Colonic mucosa (tissue), 4 donors: ENCODE data around the gene STIMATE. TPM values are rescaled to one million over a fixed set of nuclear protein-coding genes. Genes with fewer than 3 reads are reported as not detected.

Experiments used
- DNase-seq: peaks from one replicate; pipeline ENCODE4 v3.0.0-alpha.2; 2020
- H3K27ac ChIP-seq: fragments of 200-600 bp; one replicate; pipeline ENCODE4 v1.8.0; 2021
- H3K27me3 ChIP-seq: fragments of 200-600 bp; one replicate; pipeline ENCODE4 v1.8.0; 2021
- H3K36me3 ChIP-seq: fragments of 200-600 bp; one replicate; pipeline ENCODE4 v1.8.0; 2021
- H3K4me1 ChIP-seq: fragments of 200-600 bp; one replicate; pipeline ENCODE4 v1.8.0; 2021; ENCODE audit warnings: mild to moderate bottlenecking
- H3K4me3 ChIP-seq: fragments of 200-600 bp; one replicate; pipeline ENCODE4 v1.8.0; 2021
- H3K9ac ChIP-seq, 2 donors: one replicate each; pipeline ENCODE4 v1.7.0; 2013; ENCODE audit warnings: control low read depth in 2 of 2, low read depth in 2 of 2, low read length in 2 of 2
- H3K9me3 ChIP-seq: fragments of 200-600 bp; one replicate; pipeline ENCODE4 v1.8.0; 2021
- intact Hi-C: fragments of 100-400 bp; cut with DNase I; formaldehyde crosslinking; loops from one replicate; pipeline ENCODE4 v1.14.1; 2022
- total RNA-seq, 2 donors: library from RNA; stranded (reverse); fragmentation: NEBNext Ultra II Directional in 1 of 2; extraction: Animal tissue kit (Norgen Biotek cat#: 25700) in 1 of 2; gene quantifications; one replicate each; pipeline ENCODE4 v1.2.1, GENCODE V29; 2021
- TF ChIP-seq, protein P1 (sequence below): fragments of 200-600 bp; IDR thresholded peaks from one replicate; pipeline ENCODE4 v1.8.0; 2022; ENCODE audit warnings: antibody characterized with exemption, mild to moderate bottlenecking
- donor health status: healthy.
- donor health status: DM: no; HTN: no; CAD: no.
- donor health status: DM: no; HTN: no; CAD: no.

Gene STIMATE
- total RNA-seq, 2 donors from 2014 or later: 7.4 to 15.3 TPM

DNA sequence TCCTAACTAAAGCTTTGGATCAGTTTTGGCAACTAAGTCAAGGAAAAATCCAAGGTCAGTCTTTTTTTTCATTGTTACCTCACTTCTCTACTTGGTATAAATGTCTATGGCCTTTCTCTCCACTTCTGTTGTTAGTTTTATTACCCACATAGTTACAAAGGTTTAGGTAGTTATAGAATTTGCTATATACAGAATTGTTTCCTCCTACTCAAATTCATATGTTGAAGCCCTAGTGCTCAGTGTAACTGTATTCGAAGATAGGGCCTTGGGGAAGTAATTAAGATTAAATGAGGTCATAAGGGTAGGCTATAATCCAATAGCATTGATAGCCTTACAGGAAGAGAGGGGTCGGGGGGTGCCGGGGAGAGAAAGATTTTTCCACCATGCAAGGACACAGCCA lies 19.7 kb upstream of the STIMATE start:
- Histone ChIP-seq H3K4me1 (no peaks in the 10 kb centered on the region), H3K27ac (no peak overlapping the region), H3K4me3 (no peak overlapping the region), H3K9me3 (no peaks in the 10 kb centered on the region), H3K36me3 (no peaks in the 10 kb centered on the region), H3K27me3 (no peaks in the 10 kb centered on the region), H3K9ac (no peak overlapping the region)
- TF ChIP-seq, protein P1, sequence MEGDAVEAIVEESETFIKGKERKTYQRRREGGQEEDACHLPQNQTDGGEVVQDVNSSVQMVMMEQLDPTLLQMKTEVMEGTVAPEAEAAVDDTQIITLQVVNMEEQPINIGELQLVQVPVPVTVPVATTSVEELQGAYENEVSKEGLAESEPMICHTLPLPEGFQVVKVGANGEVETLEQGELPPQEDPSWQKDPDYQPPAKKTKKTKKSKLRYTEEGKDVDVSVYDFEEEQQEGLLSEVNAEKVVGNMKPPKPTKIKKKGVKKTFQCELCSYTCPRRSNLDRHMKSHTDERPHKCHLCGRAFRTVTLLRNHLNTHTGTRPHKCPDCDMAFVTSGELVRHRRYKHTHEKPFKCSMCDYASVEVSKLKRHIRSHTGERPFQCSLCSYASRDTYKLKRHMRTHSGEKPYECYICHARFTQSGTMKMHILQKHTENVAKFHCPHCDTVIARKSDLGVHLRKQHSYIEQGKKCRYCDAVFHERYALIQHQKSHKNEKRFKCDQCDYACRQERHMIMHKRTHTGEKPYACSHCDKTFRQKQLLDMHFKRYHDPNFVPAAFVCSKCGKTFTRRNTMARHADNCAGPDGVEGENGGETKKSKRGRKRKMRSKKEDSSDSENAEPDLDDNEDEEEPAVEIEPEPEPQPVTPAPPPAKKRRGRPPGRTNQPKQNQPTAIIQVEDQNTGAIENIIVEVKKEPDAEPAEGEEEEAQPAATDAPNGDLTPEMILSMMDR: no peak
- intact Hi-C loops: no loop called here
- no peak for DNase-seq

DNA sequence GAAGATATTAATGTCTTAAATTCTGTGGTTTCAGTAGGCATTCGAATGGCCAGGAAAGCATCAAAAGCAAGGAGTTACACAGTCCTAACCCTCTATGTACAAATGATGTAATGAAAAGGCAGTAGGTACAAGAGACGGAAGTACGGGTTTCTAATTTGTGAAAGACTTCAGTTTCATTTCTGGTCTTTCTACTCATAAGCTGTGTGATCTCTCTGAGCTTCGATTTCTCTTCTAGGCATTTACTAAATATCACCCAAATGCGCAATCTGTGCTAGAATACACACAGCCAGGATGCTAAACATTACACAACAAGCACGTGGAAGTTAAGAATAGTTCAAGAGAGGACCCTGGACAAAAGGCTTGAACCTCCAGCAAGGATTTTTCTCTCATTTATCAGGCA lies 17.9 kb upstream of the STIMATE start:
- Histone ChIP-seq H3K36me3 (no peaks in the 10 kb centered on the region), H3K9ac (no peak overlapping the region), H3K9me3 (no peaks in the 10 kb centered on the region), H3K4me1 (no peaks in the 10 kb centered on the region), H3K27ac (no peak overlapping the region), H3K4me3 (no peak overlapping the region), H3K27me3 (no peaks in the 10 kb centered on the region)
- no peak for DNase-seq
- intact Hi-C loops: no loop called here
- TF ChIP-seq, protein P1: no peak

DNA sequence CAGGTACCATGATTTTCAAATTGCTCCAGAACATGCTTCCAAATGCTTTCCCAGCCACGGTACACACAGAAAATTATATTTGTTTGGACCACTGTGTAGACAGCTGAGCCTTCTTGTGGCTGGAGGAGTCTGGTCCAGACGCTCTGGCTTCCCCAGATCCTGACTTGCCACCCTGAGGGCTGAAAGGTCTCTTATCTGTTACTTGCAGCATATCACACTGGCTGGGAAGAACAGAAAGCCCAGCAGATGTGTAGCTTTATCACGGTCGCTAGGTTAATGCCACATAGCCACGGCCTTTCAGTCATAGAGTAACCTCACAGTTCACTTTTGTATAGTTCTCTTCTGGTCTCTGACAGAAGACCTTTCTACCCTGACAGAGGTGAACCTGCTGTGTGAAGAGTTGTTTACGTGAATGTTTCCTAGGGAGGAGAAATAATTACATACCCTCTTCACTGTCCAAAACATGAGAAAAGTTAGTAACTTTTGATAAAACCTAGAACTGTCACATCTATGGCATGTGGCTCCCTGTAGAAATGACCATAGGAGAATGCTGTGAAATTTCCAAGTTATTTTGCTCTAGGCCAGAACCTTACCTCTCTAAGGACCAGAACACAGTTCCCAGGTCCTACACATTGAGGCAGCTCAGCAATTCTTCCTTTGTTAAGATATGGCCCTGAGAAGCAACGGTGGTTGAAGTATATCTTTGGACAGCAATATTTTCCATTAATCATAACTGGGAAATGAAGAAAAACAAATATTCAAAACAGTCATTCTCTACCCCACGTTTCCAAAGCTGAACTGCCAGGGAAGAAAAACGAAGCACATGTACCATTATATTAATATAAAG lies 15.8 kb upstream of the STIMATE start:
- intact Hi-C loops: no loop called here
- no peaks in the 10 kb centered on the region for H3K27me3 ChIP-seq
- DNase-seq: no peak
- TF ChIP-seq, protein P1: no peak
- no peak overlapping the region for H3K4me3 ChIP-seq
- H3K36me3 ChIP-seq: no peaks in the 10 kb centered on the region
- H3K9ac ChIP-seq: no peak overlapping the region
- H3K9me3 ChIP-seq: no peaks in the 10 kb centered on the region
- H3K4me1 ChIP-seq: no peaks in the 10 kb centered on the region
- H3K27ac ChIP-seq: no peak overlapping the region

DNA sequence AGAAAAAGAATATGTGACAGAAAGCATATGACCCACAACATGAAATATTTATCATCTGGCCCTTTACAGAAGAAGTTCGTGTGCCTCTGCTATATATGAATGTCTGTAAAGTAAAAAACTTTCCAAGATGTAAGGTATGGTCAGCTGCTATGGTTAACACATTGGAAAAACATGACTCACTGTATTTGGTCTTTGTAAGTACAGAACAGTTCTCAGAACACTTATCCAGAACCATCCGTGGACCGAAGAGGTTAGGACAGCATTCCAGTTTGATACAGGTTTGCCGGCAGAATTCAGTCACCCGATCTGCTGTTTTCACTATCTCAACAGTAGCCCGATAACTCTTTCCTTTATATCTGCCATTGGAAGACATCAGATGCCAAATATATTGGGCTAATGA lies 13.5 kb upstream of the STIMATE start:
- DNase-seq: no peak
- no peaks in the 10 kb centered on the region for H3K4me1 ChIP-seq
- no peaks in the 10 kb centered on the region for H3K36me3 ChIP-seq
- no peak overlapping the region for H3K27ac ChIP-seq
- no peak overlapping the region for H3K9ac ChIP-seq
- H3K9me3 ChIP-seq: no peaks in the 10 kb centered on the region
- TF ChIP-seq, protein P1: no peak
- H3K27me3 ChIP-seq: no peaks in the 10 kb centered on the region
- no peak overlapping the region for H3K4me3 ChIP-seq
- intact Hi-C loops: no loop called here

DNA sequence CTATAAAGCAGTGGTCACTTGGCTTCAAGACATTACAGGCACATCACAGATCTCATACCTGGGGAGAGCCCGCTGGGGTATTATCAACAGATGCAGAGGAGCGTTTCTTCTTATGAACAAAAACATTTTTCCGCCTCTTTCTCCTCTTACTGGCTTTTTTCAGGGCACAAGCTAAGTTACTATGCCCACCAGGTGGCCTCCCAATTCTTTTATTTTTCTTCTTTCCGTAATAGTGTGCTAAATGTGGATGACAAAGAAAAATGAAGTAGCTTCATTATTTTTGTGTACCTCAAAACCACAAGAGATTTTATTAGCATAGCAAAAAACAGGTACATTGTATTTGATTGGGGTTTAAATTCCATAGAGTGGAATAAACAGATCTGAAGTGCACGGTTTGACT lies 10.1 kb upstream of the STIMATE start:
- no peak overlapping the region for H3K9ac ChIP-seq
- no peak for DNase-seq
- no peak overlapping the region for H3K27ac ChIP-seq
- no peaks in the 10 kb centered on the region for H3K27me3 ChIP-seq
- TF ChIP-seq, protein P1: no peak
- H3K4me3 ChIP-seq: no peak overlapping the region
- no peaks in the 10 kb centered on the region for H3K36me3 ChIP-seq
- no peaks in the 10 kb centered on the region for H3K9me3 ChIP-seq
- intact Hi-C loops: no loop called here
- no peaks in the 10 kb centered on the region for H3K4me1 ChIP-seq
